ENCODE measurements around the gene WT1. TPM values are rescaled to one million over a fixed set of nuclear protein-coding genes. Genes with fewer than 3 reads are reported as not detected.

Gene WT1
- total and polyA plus RNA-seq, 11 donors, result 1.0 to 16.6 (median 2.2) TPM

DNA sequence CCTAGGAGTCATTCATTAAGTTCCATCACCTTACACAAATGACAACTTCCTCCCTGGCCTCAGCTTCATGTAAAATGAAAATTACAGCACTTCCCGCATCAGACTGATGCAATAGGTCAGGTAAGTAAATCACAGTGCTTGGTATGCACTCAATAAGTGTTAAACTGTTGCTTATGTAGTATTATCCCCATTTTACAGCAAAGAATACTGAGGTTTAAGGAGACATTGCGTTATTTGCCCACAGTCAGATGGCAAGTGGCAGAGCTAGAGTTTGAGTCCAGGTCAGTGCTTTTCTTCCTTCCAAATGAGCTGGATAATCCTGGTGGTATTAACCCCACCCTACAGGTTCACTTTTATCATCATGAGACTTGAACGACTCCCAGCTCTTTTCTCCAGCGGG, 29.7 kb downstream of the WT1 start:
- no peak for DNase-seq
- 86 to 92% (median 91%) methylated on average over 4 of the region's 4 CpGs for WGBS, 4 donors
- TF ChIP-seq POLR2A (IDR thresholded peaks at IDR 0.05), result no peak
- TF ChIP-seq, protein P1, sequence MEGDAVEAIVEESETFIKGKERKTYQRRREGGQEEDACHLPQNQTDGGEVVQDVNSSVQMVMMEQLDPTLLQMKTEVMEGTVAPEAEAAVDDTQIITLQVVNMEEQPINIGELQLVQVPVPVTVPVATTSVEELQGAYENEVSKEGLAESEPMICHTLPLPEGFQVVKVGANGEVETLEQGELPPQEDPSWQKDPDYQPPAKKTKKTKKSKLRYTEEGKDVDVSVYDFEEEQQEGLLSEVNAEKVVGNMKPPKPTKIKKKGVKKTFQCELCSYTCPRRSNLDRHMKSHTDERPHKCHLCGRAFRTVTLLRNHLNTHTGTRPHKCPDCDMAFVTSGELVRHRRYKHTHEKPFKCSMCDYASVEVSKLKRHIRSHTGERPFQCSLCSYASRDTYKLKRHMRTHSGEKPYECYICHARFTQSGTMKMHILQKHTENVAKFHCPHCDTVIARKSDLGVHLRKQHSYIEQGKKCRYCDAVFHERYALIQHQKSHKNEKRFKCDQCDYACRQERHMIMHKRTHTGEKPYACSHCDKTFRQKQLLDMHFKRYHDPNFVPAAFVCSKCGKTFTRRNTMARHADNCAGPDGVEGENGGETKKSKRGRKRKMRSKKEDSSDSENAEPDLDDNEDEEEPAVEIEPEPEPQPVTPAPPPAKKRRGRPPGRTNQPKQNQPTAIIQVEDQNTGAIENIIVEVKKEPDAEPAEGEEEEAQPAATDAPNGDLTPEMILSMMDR (IDR thresholded peaks at IDR 0.05), result no peak
- Histone ChIP-seq H3K27ac (no peak overlapping the region), H3K36me3 (no peaks in the 10 kb centered on the region), H3K4me3 (no peak overlapping the region), H3K27me3 (peaks cover 0 to 3% (median 0%) of the 10 kb centered on the region in 9 donors), H3K4me1 (no peaks in the 10 kb centered on the region), H3K9me3 (peaks cover 0 to 3% (median 0%) of the 10 kb centered on the region in 12 donors)
- ATAC-seq, result no peak
- intact Hi-C loops (cut with DNase I), result no loop called here

DNA sequence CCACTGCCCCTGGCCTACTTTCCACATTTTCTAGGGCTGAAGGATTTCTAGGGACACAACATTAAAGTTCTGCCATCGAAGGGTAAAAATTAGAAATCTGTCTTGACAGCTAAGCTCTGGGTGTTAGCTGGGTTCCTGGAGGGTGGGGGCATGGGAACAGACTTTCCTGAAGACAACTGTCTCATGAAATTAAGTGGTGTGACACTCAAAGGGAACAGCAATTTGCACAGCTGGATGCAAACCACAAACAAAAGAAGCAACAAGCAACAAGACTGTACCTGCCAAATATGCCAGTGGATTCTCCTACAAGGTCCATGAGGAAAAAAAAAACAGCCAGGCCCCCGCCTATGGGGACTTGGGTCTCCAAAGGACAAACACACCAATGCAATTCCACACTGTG, 32.5 kb downstream of the WT1 start:
- Histone ChIP-seq H3K4me3 (no peak overlapping the region), H3K27ac (no peak overlapping the region), H3K36me3 (peaks cover 0 to 11% (median 0%) of the 10 kb centered on the region in 9 donors), H3K27me3 (peaks cover 0 to 12% (median 0%) of the 10 kb centered on the region in 9 donors), H3K9me3 (peaks cover 0 to 3% (median 0%) of the 10 kb centered on the region in 12 donors), H3K4me1 (no peaks in the 10 kb centered on the region)
- intact Hi-C loops (cut with DNase I), result no loop called here
- WGBS, 4 donors, result 83 to 95% (median 91%) methylated on average over 2 of the region's 2 CpGs
- TF ChIP-seq, protein P1 (IDR thresholded peaks at IDR 0.05), result no peak
- no peak for TF ChIP-seq POLR2A (IDR thresholded peaks at IDR 0.05)
- ATAC-seq, result no peak
- DNase-seq, result no peak

DNA sequence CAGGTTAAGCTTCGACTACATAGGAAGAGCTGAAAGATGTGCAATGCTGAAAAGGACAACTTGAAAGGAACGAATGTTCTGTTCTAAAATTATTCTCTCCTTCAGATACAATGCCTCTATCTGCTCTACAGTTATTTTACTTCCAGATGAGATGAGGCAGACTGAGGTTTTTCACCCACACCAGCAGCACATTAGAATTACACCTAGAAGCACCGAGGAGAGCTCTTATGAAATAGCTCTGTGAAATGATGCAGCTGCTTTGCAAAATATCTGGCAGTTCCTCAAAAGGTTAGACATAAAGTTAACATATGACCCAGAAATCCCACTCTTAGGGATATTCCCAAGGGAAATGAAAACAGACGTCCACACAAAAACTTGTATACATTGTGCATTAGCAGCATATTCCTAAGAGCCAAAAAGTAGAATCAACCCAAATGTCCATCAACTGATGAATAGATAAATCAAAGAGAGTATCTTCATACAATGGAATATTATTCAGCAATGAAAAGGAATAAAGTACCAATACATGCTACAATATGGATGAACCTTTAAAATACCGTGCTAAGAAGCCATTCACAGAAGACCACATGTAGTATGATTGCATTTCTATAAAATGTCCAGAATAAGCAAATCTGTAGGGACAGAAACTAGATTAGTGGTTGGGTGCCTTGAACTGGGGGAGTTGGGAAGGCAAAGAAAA, 34.5 kb downstream of the WT1 start:
- no peak for TF ChIP-seq POLR2A (IDR thresholded peaks at IDR 0.05)
- TF ChIP-seq, protein P1 (IDR thresholded peaks at IDR 0.05), result no peak
- Histone ChIP-seq H3K27ac (no peak overlapping the region), H3K36me3 (peaks cover 0 to 15% (median 0%) of the 10 kb centered on the region in 9 donors), H3K4me3 (no peak overlapping the region), H3K27me3 (peaks cover 0 to 12% (median 0%) of the 10 kb centered on the region in 9 donors), H3K4me1 (no peaks in the 10 kb centered on the region), H3K9me3 (peaks cover 0 to 3% (median 0%) of the 10 kb centered on the region in 12 donors)
- no peak for DNase-seq
- no peak for ATAC-seq
- WGBS, 4 donors, result 60 to 67% (median 66%) methylated on average over 5 of the region's 5 CpGs
- intact Hi-C loops (cut with DNase I), result no loop called here

DNA sequence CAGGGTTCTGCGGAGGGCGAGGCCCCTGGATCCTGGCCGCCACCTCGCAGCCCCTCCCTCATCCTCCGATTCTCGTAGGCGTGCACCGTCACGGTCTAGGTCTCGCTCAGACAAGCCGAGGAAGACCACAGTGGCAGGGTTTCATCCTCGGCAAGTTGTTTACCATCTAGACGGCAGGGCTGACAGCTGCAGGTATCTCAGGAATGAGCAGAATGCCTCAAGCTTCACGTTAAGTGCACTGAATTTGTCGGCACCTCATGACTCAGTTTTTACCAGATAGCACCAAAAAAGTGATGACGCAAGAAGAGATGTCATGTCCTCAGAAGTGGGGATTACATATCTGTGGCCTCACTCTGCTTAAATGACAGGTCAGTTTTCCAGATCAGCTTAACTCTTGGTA, 35.1 kb downstream of the WT1 start:
- peaks cover 0 to 15% (median 0%) of the 10 kb centered on the region in 9 donors for H3K36me3 ChIP-seq
- intact Hi-C loops (cut with DNase I), result no loop called here
- 61 to 69% (median 62%) methylated on average over 16 of the region's 16 CpGs for WGBS, 4 donors
- peaks cover 0 to 3% (median 0%) of the 10 kb centered on the region in 12 donors for H3K9me3 ChIP-seq
- H3K27me3 ChIP-seq, result peaks cover 0 to 12% (median 0%) of the 10 kb centered on the region in 9 donors
- ATAC-seq (no peak), DNase-seq (no peak)
- no peak overlapping the region for H3K27ac ChIP-seq
- no peak overlapping the region for H3K4me3 ChIP-seq
- H3K4me1 ChIP-seq, result no peaks in the 10 kb centered on the region
- TF ChIP-seq, protein P1 (IDR thresholded peaks at IDR 0.05), result no peak
- no peak for TF ChIP-seq POLR2A (IDR thresholded peaks at IDR 0.05)

Measured in heart left ventricle (tissue), 16 donors.